HepG2 (cell line): ENCODE data around the gene RFC2. TPM values are rescaled to one million over a fixed set of nuclear protein-coding genes. Genes with fewer than 3 reads are reported as not detected.

Source experiments
- AKNA ChIP-seq: sonication (generic); formaldehyde crosslinking; IDR thresholded peaks from 2 replicates; pipeline ENCODE4 v1.4.0; 2020; ENCODE audit warnings: missing genetic modification reagents, borderline replicate concordance
- CBX5 ChIP-seq: sonication (generic); formaldehyde crosslinking; IDR thresholded peaks from 2 replicates; pipeline ENCODE4 v1.4.0; 2020; ENCODE audit warnings: missing genetic modification reagents, borderline replicate concordance
- CREBL2 ChIP-seq: sonication (generic); formaldehyde crosslinking; IDR thresholded peaks from 2 replicates; pipeline ENCODE4 v1.8.1; 2023; ENCODE audit warnings: missing genetic modification reagents, mild to moderate bottlenecking, borderline replicate concordance
- GZF1 ChIP-seq: sonication (generic); formaldehyde crosslinking; IDR thresholded peaks from 2 replicates; pipeline ENCODE4 v1.5.1; 2020; ENCODE audit warnings: mild to moderate bottlenecking, missing genetic modification reagents
- HCFC1 ChIP-seq: fragments of 150-350 bp; IDR thresholded peaks from 2 replicates; pipeline ENCODE4 v1.6.1; 2014; ENCODE audit warnings: low read depth, low read length
- HMGXB3 ChIP-seq: sonication (generic); formaldehyde crosslinking; IDR thresholded peaks from 2 replicates; pipeline ENCODE4 v1.4.0; 2020; ENCODE audit warnings: missing genetic modification reagents, borderline replicate concordance
- HOXA5 ChIP-seq: sonication (generic); formaldehyde crosslinking; IDR thresholded peaks from 2 replicates; pipeline ENCODE4 v1.4.0; 2020; ENCODE audit warnings: missing genetic modification reagents
- ONECUT2 ChIP-seq: sonication (generic); formaldehyde crosslinking; IDR thresholded peaks from 2 replicates; pipeline ENCODE4 v1.4.0; 2020; ENCODE audit warnings: missing genetic modification reagents
- RAD21 ChIP-seq: fragments of 450-650 bp; formaldehyde crosslinking; IDR thresholded peaks from 2 replicates; pipeline ENCODE4 v1.5.0; 2020; ENCODE audit warnings: mild to moderate bottlenecking
- REPIN1 ChIP-seq: sonication (generic); formaldehyde crosslinking; IDR thresholded peaks from 2 replicates; pipeline ENCODE4 v1.8.0; 2022; ENCODE audit warnings: missing genetic modification reagents, low read depth, mild to moderate bottlenecking, borderline replicate concordance
- SMAD1 ChIP-seq: sonication (generic); formaldehyde crosslinking; IDR thresholded peaks from 2 replicates; pipeline ENCODE4 v1.4.0; 2020; ENCODE audit warnings: missing genetic modification reagents, low read depth, mild to moderate bottlenecking, borderline replicate concordance
- TFDP2 ChIP-seq: sonication (generic); formaldehyde crosslinking; IDR thresholded peaks from 2 replicates; pipeline ENCODE4 v1.4.0; 2020; ENCODE audit warnings: missing genetic modification reagents
- ZNF367 ChIP-seq: sonication (generic); formaldehyde crosslinking; IDR thresholded peaks from 2 replicates; pipeline ENCODE4 v1.4.0; 2020; ENCODE audit warnings: missing genetic modification reagents, borderline replicate concordance
- ZNF451 ChIP-seq: sonication (generic); formaldehyde crosslinking; IDR thresholded peaks from 2 replicates; pipeline ENCODE4 v1.5.0; 2020; ENCODE audit warnings: mild to moderate bottlenecking, missing genetic modification reagents
- ZNF768 ChIP-seq: sonication (generic); formaldehyde crosslinking; IDR thresholded peaks from 2 replicates; pipeline ENCODE4 v1.4.0; 2020; ENCODE audit warnings: missing genetic modification reagents
- polyA plus RNA-seq, 8 experiments: library from polyadenylated mRNA; depleted of rRNA in 3 of 8; stranded (reverse) in 7 of 8; unstranded in 1 of 8; fragments of >200 nt; fragmentation: Illumina TruSeq in 4 of 8; extraction: Trizol in 4 of 8; gene quantifications; 2 replicates each; pipeline versions ENCODE4 v1.2.1 to v1.2.3, GENCODE V29; 2011 to 2016; ENCODE audit warnings: low read depth in 4 of 8, missing spikeins in 1 of 8, mixed read lengths in 1 of 8; ENCODE audit not compliant: insufficient read depth in 1 of 8
- total RNA-seq, 5 experiments: library from RNA; depleted of rRNA; stranded (reverse); fragments of >200 nt; fragmentation: Illumina TruSeq; extraction: Trizol; gene quantifications; 2 replicates each; pipeline ENCODE4 v1.2.3, GENCODE V29; 2016; ENCODE audit warnings: low read depth in 1 of 5
- TF ChIP-seq, protein P1 (sequence below): sonication (generic); formaldehyde crosslinking; IDR thresholded peaks from 2 replicates; pipeline ENCODE4 v1.8.0; 2022; ENCODE audit warnings: low read depth, missing genetic modification reagents

The RFC2 gene
- total and polyA plus RNA-seq, 2 of the 13 experiments (the other 11 are each of a cell fraction or from before 2014, with no cell fraction given): 14.6 to 43.5 TPM

DNA sequence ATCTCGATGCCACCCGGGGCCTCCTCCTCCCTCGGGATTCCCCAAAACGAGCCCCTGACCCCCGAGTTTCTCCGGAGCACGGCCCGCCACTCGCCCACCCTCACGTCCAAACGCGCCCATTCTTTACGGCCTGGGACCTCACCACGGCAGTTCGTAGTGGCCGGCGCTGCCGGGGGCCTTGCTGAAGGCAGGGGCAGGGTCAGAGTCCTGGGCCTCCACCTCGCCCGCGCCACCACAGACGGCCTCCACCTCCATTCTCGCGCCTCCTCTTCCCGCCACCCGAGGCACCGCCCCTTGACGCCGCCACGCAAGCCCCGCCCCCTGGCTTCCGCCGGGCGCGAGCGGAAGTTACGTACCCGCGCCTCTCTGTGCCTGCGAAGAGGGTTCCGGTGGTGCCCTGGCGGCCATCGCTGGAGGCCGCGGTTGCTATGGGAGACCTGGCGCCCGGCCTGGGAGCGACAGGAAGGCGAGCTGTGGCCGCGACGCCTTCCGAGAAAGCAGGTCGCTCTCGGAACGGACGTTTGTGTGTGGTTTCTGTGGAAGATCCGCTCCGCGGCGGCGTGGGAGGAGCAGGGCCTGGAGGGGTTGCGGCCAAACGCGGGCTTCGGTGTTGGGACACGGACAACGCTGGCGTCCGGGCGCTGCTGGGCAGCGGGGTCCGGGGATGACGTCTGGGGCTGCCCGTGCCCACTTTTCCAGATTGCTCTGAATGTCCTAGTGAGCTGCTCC, at the start of gene RFC2 (continued):
- TF ChIP-seq, protein P1, sequence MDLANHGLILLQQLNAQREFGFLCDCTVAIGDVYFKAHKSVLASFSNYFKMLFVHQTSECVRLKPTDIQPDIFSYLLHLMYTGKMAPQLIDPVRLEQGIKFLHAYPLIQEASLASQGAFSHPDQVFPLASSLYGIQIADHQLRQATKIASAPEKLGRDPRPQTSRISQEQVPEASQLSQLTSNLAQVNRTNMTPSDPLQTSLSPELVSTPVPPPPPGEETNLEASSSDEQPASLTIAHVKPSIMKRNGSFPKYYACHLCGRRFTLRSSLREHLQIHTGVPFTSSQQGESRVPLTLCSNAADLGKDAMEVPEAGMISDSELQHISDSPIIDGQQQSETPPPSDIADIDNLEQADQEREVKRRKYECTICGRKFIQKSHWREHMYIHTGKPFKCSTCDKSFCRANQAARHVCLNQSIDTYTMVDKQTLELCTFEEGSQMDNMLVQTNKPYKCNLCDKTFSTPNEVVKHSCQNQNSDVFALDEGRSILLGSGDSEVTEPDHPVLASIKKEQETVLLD: peak; percentile 31; the same call in 1 of the 2 replicates
- TF ChIP-seq HCFC1: peak; percentile 65
- peak; percentile 76; the same call in 1 of the 2 replicates for TF ChIP-seq ZNF451 (CRISPR knock-in tag)
- TF ChIP-seq AKNA (CRISPR knock-in tag): no peak
- TF ChIP-seq TFDP2 (CRISPR knock-in tag): peak; percentile 99
- no peak for TF ChIP-seq GZF1 (CRISPR knock-in tag)
- peak; percentile 29 for TF ChIP-seq RAD21
- TF ChIP-seq SMAD1 (CRISPR knock-in tag): peak; percentile 93; the same call in 1 of the 2 replicates
- TF ChIP-seq HMGXB3 (CRISPR knock-in tag): no peak; the same call in 1 of the 2 replicates
- peak; percentile 47; the same call in 1 of the 2 replicates for TF ChIP-seq CBX5 (CRISPR knock-in tag)
- peak; percentile 72; the same call in 1 of the 2 replicates for TF ChIP-seq HOXA5 (CRISPR knock-in tag)
- TF ChIP-seq ZNF768: peak; percentile 37; the same call in 1 of the 2 replicates
- peak; percentile 83; the same call in 1 of the 2 replicates for TF ChIP-seq REPIN1 (CRISPR knock-in tag)
- no peak; the same call in 1 of the 2 replicates for TF ChIP-seq ONECUT2
- 0 out of 2 replicates have a peak, but pooled peaks have one; percentile 38 for TF ChIP-seq ZNF367 (CRISPR knock-in tag)
- no peak for TF ChIP-seq CREBL2 (CRISPR knock-in tag)
